Stimulated activated memory B cell treated with anti-CD40 and anti-IgM and Interleukin-4, amounts not matched to agents 10 μg/mL and 1 μg/mL and 100 μg/mL, for 72 hours (primary cell): ENCODE data around the gene CUL2.

ENCODE experiments used
- ATAC-seq: fragments of 150-1000 bp; cut with Tn5 transposase; 2 replicates; pipeline ENCODE4 v1.10.0; 2021
- H3K27ac Mint-ChIP-seq: one replicate; pipeline ENCODE4 v1.8.0; 2022; ENCODE audit warnings: mild to moderate bottlenecking, mixed read lengths
- H3K27me3 Mint-ChIP-seq: one replicate; pipeline ENCODE4 v1.8.0; 2022; ENCODE audit warnings: mixed read lengths
- H3K36me3 Mint-ChIP-seq: one replicate; pipeline ENCODE4 v1.8.0; 2022; ENCODE audit warnings: mixed read lengths
- H3K4me1 Mint-ChIP-seq: one replicate; pipeline ENCODE4 v1.8.0; 2022; ENCODE audit warnings: mixed read lengths
- H3K4me3 Mint-ChIP-seq: one replicate; pipeline ENCODE4 v1.8.0; 2022; ENCODE audit warnings: mild to moderate bottlenecking, moderate library complexity, mixed read lengths
- H3K9me3 Mint-ChIP-seq: one replicate; pipeline ENCODE4 v1.8.0; 2022; ENCODE audit warnings: mixed read lengths

CUL2 gene

DNA sequence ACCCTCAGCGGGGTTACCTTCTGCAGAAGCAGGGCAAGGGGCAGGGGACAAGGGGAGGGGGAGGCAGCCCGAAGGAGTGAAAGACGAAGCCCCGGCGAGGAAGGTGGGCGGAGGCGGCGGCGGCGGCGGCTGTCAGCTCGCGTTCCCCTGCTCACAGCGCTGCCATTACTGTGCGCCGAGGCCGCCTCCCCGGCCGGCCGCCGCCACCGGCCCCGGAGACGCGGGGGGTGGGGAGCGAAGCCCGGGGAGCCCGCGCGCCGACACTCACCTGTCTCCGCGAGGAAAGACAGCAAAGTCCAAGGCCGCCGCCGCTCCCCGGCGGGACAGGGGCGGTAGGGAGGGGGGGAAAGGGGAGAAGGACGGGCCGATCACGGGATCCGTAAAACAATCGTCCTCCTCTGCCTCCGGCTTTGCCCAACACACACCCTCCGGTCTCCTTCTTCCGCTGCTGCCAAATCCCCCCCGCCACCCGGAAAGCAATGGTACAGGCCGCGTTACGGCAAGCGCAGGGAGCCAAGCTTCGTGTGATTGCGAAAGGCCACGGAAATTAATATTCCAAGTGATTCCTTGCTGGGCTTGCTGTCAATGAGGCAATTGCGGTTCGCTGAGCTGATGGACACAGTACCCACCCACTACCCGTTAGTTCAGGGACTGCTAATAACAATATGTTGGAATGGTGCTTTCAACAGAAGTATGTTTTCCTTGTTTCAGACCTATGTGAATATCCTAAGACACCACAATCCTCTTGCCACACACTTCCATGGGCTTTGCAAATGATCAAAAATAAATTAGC, at the start of gene CUL2:
Gene CUL2, minus strand, starts transcription at position 180 of the 793 bp plus-strand sequence. CDS start 19,024 bp downstream, outside the sequence.
- ATAC-seq = peak; percentile 97
- Mint-ChIP-seq H3K4me3 (peak within 1 kb of the TSS; percentile 91), H3K36me3 (peaks cover 7% of the 10 kb centered on the region), H3K4me1 (peaks cover 52% of the 10 kb centered on the region), H3K9me3 (no peaks in the 10 kb centered on the region), H3K27me3 (no peaks in the 10 kb centered on the region), H3K27ac (peak within 1 kb of the TSS; percentile 88)

DNA sequence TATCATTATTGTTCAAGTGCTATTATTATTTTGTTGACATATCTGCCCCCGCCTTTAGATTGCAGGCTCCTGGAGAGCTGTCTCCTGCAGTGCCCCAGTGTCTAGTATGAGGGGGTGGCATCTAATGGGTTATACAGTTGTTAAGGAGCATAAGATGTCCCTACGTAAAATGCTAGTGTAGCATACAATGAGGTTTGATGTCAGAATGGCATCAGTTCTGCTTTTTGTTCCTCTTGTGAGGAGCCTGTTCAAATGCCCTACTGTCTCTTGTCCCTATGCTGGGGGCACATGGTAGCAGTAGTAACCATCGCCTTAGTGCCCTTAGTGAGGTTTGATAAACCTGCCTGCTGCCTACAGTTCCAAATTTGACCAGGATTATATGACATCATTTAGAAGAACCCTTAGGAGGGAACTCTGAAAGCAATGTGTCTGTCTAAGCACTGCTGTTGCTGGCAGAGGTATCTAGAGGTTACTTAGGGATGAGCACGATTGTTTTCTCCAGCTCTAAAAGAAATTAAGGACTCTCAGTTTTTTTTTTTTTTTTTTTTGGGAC, 46.2 kb upstream of the CUL2 start:
- no peaks in the 10 kb centered on the region for H3K27me3 Mint-ChIP-seq
- no peaks in the 10 kb centered on the region for H3K9me3 Mint-ChIP-seq
- H3K4me1 Mint-ChIP-seq = peaks cover 40% of the 10 kb centered on the region
- peak; percentile 93 for ATAC-seq
- peak overlapping the region; percentile 94 for H3K27ac Mint-ChIP-seq
- peaks cover 6% of the 10 kb centered on the region for H3K36me3 Mint-ChIP-seq
- peak overlapping the region; percentile 18 for H3K4me3 Mint-ChIP-seq

- no peaks in the 10 kb centered on the region for H3K27me3 Mint-ChIP-seq
- H3K4me1 Mint-ChIP-seq = peaks cover 45% of the 10 kb centered on the region
- ATAC-seq = no peak
These were observed 45.7 kb upstream of the CUL2 start for GRCh38 chr10:35135861-35136260.

DNA sequence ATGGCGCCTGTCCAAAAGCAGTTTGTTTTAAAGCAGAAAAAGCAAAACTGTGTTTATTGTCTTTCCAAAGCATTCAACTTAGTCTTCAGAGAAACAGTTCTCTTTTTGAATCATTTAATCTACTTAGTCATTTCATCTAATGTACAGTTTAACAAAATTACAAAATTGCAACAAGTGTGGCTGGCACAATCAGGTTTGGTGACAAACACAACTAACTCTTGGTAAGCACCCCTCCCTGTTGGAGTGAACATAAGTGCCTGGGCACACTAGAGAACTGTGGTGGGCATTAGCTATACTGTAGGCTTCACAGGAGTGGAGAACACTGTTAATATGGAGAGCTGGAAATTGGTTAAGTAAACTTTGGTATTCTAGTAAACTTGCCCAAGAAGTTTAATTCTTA, 43.4 kb upstream of the CUL2 start:
- no peaks in the 10 kb centered on the region for H3K9me3 Mint-ChIP-seq
- H3K4me3 Mint-ChIP-seq = no peak overlapping the region
- H3K36me3 Mint-ChIP-seq = peaks cover 10% of the 10 kb centered on the region
- no peaks in the 10 kb centered on the region for H3K27me3 Mint-ChIP-seq
- no peak for ATAC-seq
- H3K27ac Mint-ChIP-seq = peak overlapping the region; percentile 93
- H3K4me1 Mint-ChIP-seq = peaks cover 60% of the 10 kb centered on the region

More at GRCh38 chr10:35135861-35136260, 45.7 kb upstream of the CUL2 start:
- Mint-ChIP-seq H3K27ac (peak overlapping the region; percentile 94), H3K4me3 (peak overlapping the region; percentile 40), H3K36me3 (peaks cover 6% of the 10 kb centered on the region), H3K9me3 (no peaks in the 10 kb centered on the region)

- peak overlapping the region; percentile 65 for H3K4me3 Mint-ChIP-seq
- no peaks in the 10 kb centered on the region for H3K27me3 Mint-ChIP-seq
- peaks cover 19% of the 10 kb centered on the region for H3K36me3 Mint-ChIP-seq
- peak overlapping the region; percentile 93 for H3K27ac Mint-ChIP-seq
- H3K4me1 Mint-ChIP-seq = peaks cover 68% of the 10 kb centered on the region
- ATAC-seq = no peak
- no peaks in the 10 kb centered on the region for H3K9me3 Mint-ChIP-seq
These were observed 42.6 kb upstream of the CUL2 start for GRCh38 chr10:35132727-35133126.

DNA sequence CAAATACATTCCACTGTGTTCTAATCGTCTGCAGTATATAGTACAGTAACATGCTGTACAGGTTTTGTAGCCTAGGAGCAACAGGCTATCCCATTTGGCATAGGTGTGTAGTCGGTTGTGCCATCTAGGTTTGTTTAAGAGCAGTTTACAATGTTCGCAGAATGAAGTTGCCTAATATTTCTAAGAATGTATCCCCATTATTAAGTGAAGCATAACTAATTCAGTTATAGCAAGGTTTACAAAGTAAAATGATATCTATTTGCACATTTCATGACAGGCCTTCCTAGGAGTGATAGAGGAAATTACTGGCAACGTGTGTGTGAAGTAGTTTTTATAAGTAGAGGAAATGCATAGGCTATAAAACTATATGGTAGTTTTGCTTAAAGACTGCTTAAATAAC, 40.5 kb upstream of the CUL2 start:
- H3K27me3 Mint-ChIP-seq = no peaks in the 10 kb centered on the region
- H3K27ac Mint-ChIP-seq = peak overlapping the region; percentile 93
- ATAC-seq = no peak
- peaks cover 64% of the 10 kb centered on the region for H3K4me1 Mint-ChIP-seq
- no peak overlapping the region for H3K4me3 Mint-ChIP-seq
- peaks cover 16% of the 10 kb centered on the region for H3K36me3 Mint-ChIP-seq
- no peaks in the 10 kb centered on the region for H3K9me3 Mint-ChIP-seq

GRCh38 chr10:35129185-35129674, 39.1 kb upstream of the CUL2 start:
- no peak for ATAC-seq
- H3K27ac Mint-ChIP-seq = peak overlapping the region; percentile 99
- peaks cover 13% of the 10 kb centered on the region for H3K36me3 Mint-ChIP-seq
- H3K4me3 Mint-ChIP-seq = peak overlapping the region; percentile 91
- H3K4me1 Mint-ChIP-seq = peaks cover 62% of the 10 kb centered on the region
- no peaks in the 10 kb centered on the region for H3K9me3 Mint-ChIP-seq
- no peaks in the 10 kb centered on the region for H3K27me3 Mint-ChIP-seq

DNA sequence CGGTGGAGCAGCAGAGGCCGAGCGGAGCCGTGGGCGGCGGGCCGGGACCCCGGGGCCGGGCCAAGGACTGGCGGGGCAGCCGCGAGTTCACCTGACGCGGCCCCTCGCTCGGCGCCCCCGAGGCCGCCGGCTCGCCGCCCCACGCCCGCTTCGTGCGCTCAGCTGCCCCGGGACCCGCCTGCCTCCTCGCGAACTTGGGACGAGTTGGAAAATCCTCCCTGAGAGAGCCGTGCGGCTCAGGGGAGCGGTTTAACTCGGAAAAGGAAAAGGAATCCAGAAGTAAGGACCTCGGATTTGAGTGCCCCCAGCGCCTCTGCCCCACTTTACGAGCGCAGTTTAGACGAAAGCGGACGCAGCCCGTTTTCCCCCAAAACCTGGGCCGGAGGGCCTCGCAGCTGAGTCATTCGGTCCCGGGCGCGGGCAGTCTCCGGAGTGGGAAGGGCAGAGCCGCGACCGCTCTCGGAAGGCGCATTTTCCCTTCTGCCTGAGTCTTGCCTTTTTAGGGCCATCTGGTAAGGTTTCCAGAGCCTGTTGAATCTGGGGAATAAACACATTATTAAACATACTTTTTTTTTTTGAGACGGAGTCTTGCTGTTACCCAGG, 37.2 kb upstream of the CUL2 start:
- H3K36me3 Mint-ChIP-seq = peaks cover 13% of the 10 kb centered on the region
- H3K9me3 Mint-ChIP-seq = no peaks in the 10 kb centered on the region
- H3K4me3 Mint-ChIP-seq = peak overlapping the region; percentile 91
- peak overlapping the region; percentile 99 for H3K27ac Mint-ChIP-seq
- H3K27me3 Mint-ChIP-seq = no peaks in the 10 kb centered on the region
- H3K4me1 Mint-ChIP-seq = peaks cover 55% of the 10 kb centered on the region
- peak; percentile 25 for ATAC-seq

DNA sequence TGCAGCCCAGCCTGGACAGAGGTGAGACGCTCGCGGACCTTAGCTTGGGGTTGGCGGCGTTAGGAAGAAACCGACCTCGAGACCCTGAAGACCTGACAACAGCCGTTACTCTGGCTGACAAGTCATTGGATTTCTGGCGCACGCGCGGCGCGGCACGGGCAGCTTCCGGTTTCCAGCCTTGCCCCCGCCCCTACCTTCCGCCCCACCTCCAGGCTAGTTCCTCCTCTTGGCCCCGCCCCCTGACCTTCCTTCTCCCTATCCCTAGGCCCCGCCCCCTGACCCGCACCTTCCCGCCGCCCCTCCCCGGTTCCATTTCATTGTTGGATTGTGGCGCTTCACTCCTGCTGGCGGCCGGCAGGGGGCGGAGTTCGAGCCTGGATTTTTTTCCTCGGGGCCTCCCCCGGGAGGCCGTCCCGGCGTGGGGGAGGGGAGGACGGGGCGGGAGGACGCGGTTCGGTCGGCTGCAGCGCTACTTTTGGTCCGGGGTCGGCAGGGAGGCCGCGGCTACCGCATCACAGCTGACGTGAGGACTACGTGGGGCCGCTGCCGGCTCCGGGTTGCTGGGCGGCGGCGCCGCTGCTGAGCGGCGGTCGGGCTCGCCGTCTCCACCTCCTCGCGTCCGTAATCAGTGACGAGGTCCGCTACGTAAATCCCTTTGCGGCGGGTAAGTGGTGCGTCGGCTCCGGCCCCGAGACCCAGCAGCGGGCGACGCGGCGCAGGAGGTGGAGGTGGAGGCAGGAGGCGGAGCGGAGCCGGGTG, 36.6 kb upstream of the CUL2 start, which contains the start of gene CREM:
Gene CREM, plus strand, starts transcription at position 317 of the 759 bp plus-strand sequence. CDS start 10,990 bp downstream, outside the sequence.
- H3K27ac Mint-ChIP-seq = peak within 1 kb of the TSS; percentile 99
- H3K36me3 Mint-ChIP-seq = peaks cover 13% of the 10 kb centered on the region
- no peaks in the 10 kb centered on the region for H3K9me3 Mint-ChIP-seq
- ATAC-seq = peak; percentile 94
- no peaks in the 10 kb centered on the region for H3K27me3 Mint-ChIP-seq
- peak within 1 kb of the TSS; percentile 91 for H3K4me3 Mint-ChIP-seq
- H3K4me1 Mint-ChIP-seq = peaks cover 49% of the 10 kb centered on the region

GRCh38 chr10:35126062-35126529, 36.0 kb upstream of the CUL2 start:
- peaks cover 42% of the 10 kb centered on the region for H3K4me1 Mint-ChIP-seq
- no peaks in the 10 kb centered on the region for H3K9me3 Mint-ChIP-seq
- peak overlapping the region; percentile 99 for H3K27ac Mint-ChIP-seq
- peaks cover 13% of the 10 kb centered on the region for H3K36me3 Mint-ChIP-seq
- no peak for ATAC-seq
- H3K27me3 Mint-ChIP-seq = no peaks in the 10 kb centered on the region
- peak overlapping the region; percentile 91 for H3K4me3 Mint-ChIP-seq

DNA sequence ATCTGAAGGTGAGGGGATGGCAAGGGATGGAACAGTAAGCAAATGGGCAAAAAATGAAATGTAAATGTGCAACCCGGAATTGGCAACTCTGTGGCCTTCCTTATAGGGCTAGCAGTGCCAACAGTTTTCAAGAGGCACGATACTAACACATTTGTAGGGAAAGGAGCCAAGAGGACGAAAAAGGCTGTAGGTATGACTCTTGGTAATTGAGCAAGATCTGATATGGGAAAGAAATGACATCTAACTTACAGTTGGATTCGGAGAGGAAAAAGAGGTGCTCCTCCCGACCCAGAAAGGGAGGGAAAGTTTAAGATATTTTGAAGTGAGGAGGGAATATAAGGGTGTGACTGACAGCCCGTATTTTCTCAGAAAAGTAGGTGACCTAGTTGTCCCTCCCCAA, 34.4 kb upstream of the CUL2 start:
- no peak for ATAC-seq
- Mint-ChIP-seq H3K27me3 (no peaks in the 10 kb centered on the region), H3K9me3 (no peaks in the 10 kb centered on the region), H3K4me1 (peaks cover 32% of the 10 kb centered on the region), H3K27ac (no peak overlapping the region), H3K36me3 (peaks cover 13% of the 10 kb centered on the region), H3K4me3 (no peak overlapping the region)

GRCh38 chr10:35119378-35119777, 29.2 kb upstream of the CUL2 start:
- H3K9me3 Mint-ChIP-seq = no peaks in the 10 kb centered on the region
- no peaks in the 10 kb centered on the region for H3K36me3 Mint-ChIP-seq
- H3K27me3 Mint-ChIP-seq = no peaks in the 10 kb centered on the region
- ATAC-seq = no peak
- no peak overlapping the region for H3K27ac Mint-ChIP-seq
- no peak overlapping the region for H3K4me3 Mint-ChIP-seq
- peaks cover 6% of the 10 kb centered on the region for H3K4me1 Mint-ChIP-seq

- ATAC-seq = no peak
- Mint-ChIP-seq H3K27me3 (peaks cover 10% of the 10 kb centered on the region), H3K9me3 (no peaks in the 10 kb centered on the region)
These were observed 22.4 kb upstream of the CUL2 start for GRCh38 chr10:35112571-35112970.

DNA sequence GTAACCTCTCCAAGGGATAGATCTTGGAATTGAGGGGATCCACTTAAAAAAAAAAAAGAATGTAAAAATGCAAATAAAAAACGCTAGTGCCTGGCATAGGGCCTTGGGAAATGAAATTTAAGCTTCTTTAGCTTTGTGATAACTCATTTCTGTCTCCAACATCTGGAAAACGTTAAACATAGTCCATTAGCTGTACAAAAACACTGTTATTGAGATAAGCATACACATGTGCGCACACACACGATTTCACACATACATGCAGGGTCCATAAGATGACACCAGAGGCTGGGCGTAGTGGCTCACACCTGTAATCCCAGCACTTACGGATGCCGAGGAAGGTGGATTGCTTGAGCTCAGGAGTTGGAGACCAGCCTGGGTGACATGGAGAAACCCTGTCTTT, 13.7 kb upstream of the CUL2 start:
- no peak for ATAC-seq
- no peaks in the 10 kb centered on the region for H3K9me3 Mint-ChIP-seq
- no peaks in the 10 kb centered on the region for H3K36me3 Mint-ChIP-seq
- H3K4me1 Mint-ChIP-seq = no peaks in the 10 kb centered on the region
- no peak overlapping the region for H3K4me3 Mint-ChIP-seq
- no peak overlapping the region for H3K27ac Mint-ChIP-seq
- H3K27me3 Mint-ChIP-seq = peaks cover 3% of the 10 kb centered on the region

More at GRCh38 chr10:35112571-35112970, 22.4 kb upstream of the CUL2 start:
- Mint-ChIP-seq H3K4me1 (no peaks in the 10 kb centered on the region), H3K36me3 (no peaks in the 10 kb centered on the region), H3K4me3 (no peak overlapping the region), H3K27ac (no peak overlapping the region)

DNA sequence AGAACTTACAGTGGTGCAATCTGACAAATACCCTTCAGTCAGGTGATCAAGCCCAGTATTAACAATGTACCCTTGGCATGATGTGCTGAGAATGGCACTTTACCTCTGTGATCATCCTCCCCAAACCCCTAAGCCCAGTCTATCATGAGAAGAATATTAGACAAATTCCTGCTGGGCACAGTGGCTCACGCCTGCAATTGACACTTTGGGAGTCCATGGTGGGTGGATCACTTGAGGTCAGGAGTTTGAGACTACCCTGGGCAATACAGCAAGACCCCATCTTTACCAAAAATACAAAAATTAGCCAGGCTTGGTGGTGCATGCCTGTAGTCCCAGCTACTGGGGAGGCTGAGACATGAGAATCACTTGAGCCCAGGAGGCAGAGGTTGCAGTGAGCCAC, 7.4 kb upstream of the CUL2 start:
- H3K36me3 Mint-ChIP-seq = no peaks in the 10 kb centered on the region
- H3K27me3 Mint-ChIP-seq = peaks cover 13% of the 10 kb centered on the region
- no peak overlapping the region for H3K27ac Mint-ChIP-seq
- H3K9me3 Mint-ChIP-seq = no peaks in the 10 kb centered on the region
- H3K4me3 Mint-ChIP-seq = no peak overlapping the region
- no peak for ATAC-seq
- no peaks in the 10 kb centered on the region for H3K4me1 Mint-ChIP-seq
